NB4 (cell line): ENCODE data around the gene CD48.

ENCODE experiments used
- DNase-seq: peaks from one replicate; pipeline ENCODE4 v3.0.0; 2010; ENCODE audit warnings: low read depth
- H3K4me3 ChIP-seq: one replicate; pipeline ENCODE4 v1.5.1; 2011; ENCODE audit warnings: mild to moderate bottlenecking, low read depth, low read length, moderate library complexity
- CTCF ChIP-seq: IDR thresholded peaks from one replicate; pipeline ENCODE4 v1.5.1; 2012; ENCODE audit warnings: low read depth, low read length
- MAX ChIP-seq: IDR thresholded peaks from 2 replicates; pipeline ENCODE4 v1.6.1; 2011; ENCODE audit warnings: low read depth, low read length
- MYC ChIP-seq: IDR thresholded peaks from 2 replicates; pipeline ENCODE4 v1.6.1; 2011; ENCODE audit warnings: low read depth, low read length
- POLR2A ChIP-seq: IDR thresholded peaks from 2 replicates; pipeline ENCODE4 v1.6.1; 2011; ENCODE audit warnings: mild to moderate bottlenecking; ENCODE audit not compliant: insufficient read length; ENCODE audit errors: extremely low read depth

Gene CD48

GRCh38 chr1:160641323-160642280 lies 70.0 kb downstream of the CD48 start:
- peak; percentile 58 for DNase-seq
- TF ChIP-seq CTCF: no peak
- no peak for TF ChIP-seq MYC
- no peak for TF ChIP-seq POLR2A
- no peak for TF ChIP-seq MAX
- no peak overlapping the region for H3K4me3 ChIP-seq

GRCh38 chr1:160640359-160641123 lies 71.1 kb downstream of the CD48 start:
- no peak overlapping the region for H3K4me3 ChIP-seq

GRCh38 chr1:160639652-160640051 lies 72.0 kb downstream of the CD48 start:
- TF ChIP-seq POLR2A: no peak
- TF ChIP-seq MYC: no peak
- no peak for TF ChIP-seq MAX
- no peak for TF ChIP-seq CTCF
- peak; percentile 31 for DNase-seq
- H3K4me3 ChIP-seq: no peak overlapping the region

More at GRCh38 chr1:160640359-160641123, 71.1 kb downstream of the CD48 start:
- DNase-seq: peak; percentile 74
- TF ChIP-seq POLR2A (no peak), MAX (no peak), CTCF (no peak), MYC (no peak)

- no peak overlapping the region for H3K4me3 ChIP-seq
- TF ChIP-seq CTCF: no peak
- no peak for TF ChIP-seq MYC
- TF ChIP-seq MAX: no peak
- TF ChIP-seq POLR2A: no peak
These were observed 72.7 kb downstream of the CD48 start for GRCh38 chr1:160638926-160639325.

GRCh38 chr1:160638540-160638857 lies 73.1 kb downstream of the CD48 start:
- no peak for DNase-seq
- no peak overlapping the region for H3K4me3 ChIP-seq

More at GRCh38 chr1:160638926-160639325, 72.7 kb downstream of the CD48 start:
- no peak for DNase-seq

More at GRCh38 chr1:160638540-160638857, 73.1 kb downstream of the CD48 start:
- no peak for TF ChIP-seq POLR2A
- no peak for TF ChIP-seq CTCF
- TF ChIP-seq MAX: no peak
- TF ChIP-seq MYC: no peak
